Liver (tissue), 3 donors: ENCODE data around the gene ORC4.

Source experiments
- CTCF ChIP-seq: fragments of 150-350 bp; IDR thresholded peaks from 2 replicates; pipeline ENCODE4 v1.5.1; 2017; ENCODE audit warnings: improper control_type of control experiment, low read depth, low read length; ENCODE audit not compliant: missing input control
- GABPA ChIP-seq, 2 donors: IDR thresholded peaks in 1 of 2; conservative IDR thresholded peaks in 1 of 2; 2 replicates each; pipeline ENCODE4 v1.6.1; 2016; ENCODE audit warnings: antibody characterized with exemption in 2 of 2, mild to moderate bottlenecking in 1 of 2, moderate library complexity in 1 of 2
- MAX ChIP-seq: IDR thresholded peaks from 2 replicates; pipeline ENCODE4 v1.6.1; 2016; ENCODE audit warnings: antibody characterized with exemption
- REST ChIP-seq: IDR thresholded peaks from 2 replicates; pipeline ENCODE4 v1.6.1; 2016; ENCODE audit warnings: antibody characterized with exemption, mild to moderate bottlenecking
- donor health status: healthy.
- donor health status: healthy.

- no peak for TF ChIP-seq CTCF
- TF ChIP-seq GABPA (IDR thresholded peaks at IDR 0.05 in 1 of 2, conservative IDR thresholded peaks at IDR 0.05 in 1 of 2), result no peak
- no peak for TF ChIP-seq MAX
- TF ChIP-seq REST, result no peak
These were observed 11.7 kb upstream of the ORC4 start for GRCh38 chr2:148032215-148032614.
